ENCODE results near the gene SELENOI.

The SELENOI gene

GRCh38 chr2:26422947-26423629, 77.1 kb downstream of the SELENOI start:
- H3K4me1 ChIP-seq: peaks cover 7% of the 10 kb centered on the region
- peak overlapping the region; percentile 31; the same call in 1 of the 2 replicates for H3K4me2 ChIP-seq
- no peaks in the 10 kb centered on the region for H3K27me3 ChIP-seq
- H3K9ac ChIP-seq: no peak overlapping the region
- H4K20me1 ChIP-seq: no peaks in the 10 kb centered on the region
- no peak for TF ChIP-seq Cebpa-rat (IDR thresholded peaks at IDR 0.05)
- no peaks in the 10 kb centered on the region for H3K36me3 ChIP-seq
- H3K9me3 ChIP-seq: no peaks in the 10 kb centered on the region
- no peak overlapping the region for H3K27ac ChIP-seq
- H3K4me3 ChIP-seq: no peak overlapping the region

GRCh38 chr2:26423750-26424149, 77.8 kb downstream of the SELENOI start:
- peaks cover 7% of the 10 kb centered on the region for H3K4me1 ChIP-seq

GRCh38 chr2:26424221-26424620, 78.3 kb downstream of the SELENOI start:
- no peaks in the 10 kb centered on the region for H3K9me3 ChIP-seq
- H3K9ac ChIP-seq: no peak overlapping the region
- TF ChIP-seq Cebpa-rat (IDR thresholded peaks at IDR 0.05): no peak
- H3K27me3 ChIP-seq: no peaks in the 10 kb centered on the region
- H4K20me1 ChIP-seq: no peaks in the 10 kb centered on the region
- H3K4me3 ChIP-seq: no peak overlapping the region
- H3K4me2 ChIP-seq: no peak overlapping the region
- H3K36me3 ChIP-seq: no peaks in the 10 kb centered on the region
- peaks cover 7% of the 10 kb centered on the region for H3K4me1 ChIP-seq
- H3K27ac ChIP-seq: no peak overlapping the region

More at GRCh38 chr2:26423750-26424149, 77.8 kb downstream of the SELENOI start:
- H3K36me3 ChIP-seq: no peaks in the 10 kb centered on the region
- no peaks in the 10 kb centered on the region for H4K20me1 ChIP-seq
- no peaks in the 10 kb centered on the region for H3K27me3 ChIP-seq
- H3K9me3 ChIP-seq: no peaks in the 10 kb centered on the region
- no peak overlapping the region for H3K27ac ChIP-seq
- peak overlapping the region; percentile 31; the same call in 1 of the 2 replicates for H3K4me2 ChIP-seq
- no peak for TF ChIP-seq Cebpa-rat (IDR thresholded peaks at IDR 0.05)
- no peak overlapping the region for H3K9ac ChIP-seq
- H3K4me3 ChIP-seq: no peak overlapping the region

GRCh38 chr2:26428846-26429245, 82.9 kb downstream of the SELENOI start:
- H3K4me3 ChIP-seq: no peak overlapping the region
- no peaks in the 10 kb centered on the region for H3K4me1 ChIP-seq
- no peaks in the 10 kb centered on the region for H3K27me3 ChIP-seq
- no peak overlapping the region for H3K9ac ChIP-seq
- no peaks in the 10 kb centered on the region for H3K9me3 ChIP-seq
- no peak overlapping the region for H3K27ac ChIP-seq
- TF ChIP-seq Cebpa-rat (IDR thresholded peaks at IDR 0.05): no peak
- H3K36me3 ChIP-seq: no peaks in the 10 kb centered on the region
- no peaks in the 10 kb centered on the region for H4K20me1 ChIP-seq
- H3K4me2 ChIP-seq: no peak overlapping the region

GRCh38 chr2:26429779-26430578, 84.0 kb downstream of the SELENOI start:
- no peak for TF ChIP-seq Cebpa-rat (IDR thresholded peaks at IDR 0.05)
- no peaks in the 10 kb centered on the region for H3K27me3 ChIP-seq
- H3K36me3 ChIP-seq: no peaks in the 10 kb centered on the region
- H3K4me3 ChIP-seq: no peak overlapping the region
- no peak overlapping the region for H3K4me2 ChIP-seq
- no peak overlapping the region for H3K27ac ChIP-seq
- no peaks in the 10 kb centered on the region for H4K20me1 ChIP-seq
- H3K4me1 ChIP-seq: no peaks in the 10 kb centered on the region
- H3K9ac ChIP-seq: no peak overlapping the region
- H3K9me3 ChIP-seq: no peaks in the 10 kb centered on the region

DNA sequence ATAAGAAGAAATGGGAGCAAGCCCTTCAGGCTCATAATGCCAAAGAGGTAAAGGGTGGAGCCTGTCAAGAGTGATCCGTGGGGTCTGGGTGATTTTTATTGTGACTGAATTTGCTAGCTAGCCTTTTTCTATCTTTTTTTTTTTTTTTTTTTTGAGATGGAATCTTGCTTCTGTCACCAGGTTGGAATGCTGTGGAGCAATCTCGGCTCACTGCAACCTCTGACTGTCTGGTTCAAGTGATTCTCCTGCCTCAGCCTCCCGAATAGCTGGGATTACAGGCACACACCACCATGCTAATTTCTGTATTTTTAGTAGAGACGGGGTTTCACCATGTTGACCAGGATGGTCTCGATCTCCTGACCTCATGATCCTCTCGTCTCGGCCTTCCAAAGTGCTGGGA, 84.9 kb downstream of the SELENOI start:
- H3K27me3 ChIP-seq: no peaks in the 10 kb centered on the region
- H3K4me2 ChIP-seq: no peak overlapping the region

DNA sequence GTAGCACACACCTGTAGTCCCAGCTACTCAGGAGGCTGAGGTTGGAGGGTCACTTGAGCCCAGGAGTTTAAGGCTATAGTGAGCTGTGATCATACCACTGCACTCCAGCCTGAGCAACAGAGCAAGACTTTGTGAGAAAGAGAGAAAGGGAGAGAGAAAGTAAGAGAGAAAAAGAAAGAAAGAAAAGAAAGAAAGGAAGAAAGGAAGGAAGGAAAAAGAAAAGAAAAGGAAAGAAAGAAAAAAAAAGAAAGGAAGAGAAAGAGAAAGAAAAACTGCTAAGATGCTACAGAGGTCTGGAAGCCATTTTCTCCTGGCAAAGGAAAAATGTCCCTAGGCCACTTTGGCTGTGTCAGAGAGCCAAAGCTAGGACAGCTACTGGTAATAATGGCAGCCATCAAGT, 86.4 kb downstream of the SELENOI start:
- H3K4me2 ChIP-seq: no peak overlapping the region
- no peaks in the 10 kb centered on the region for H3K36me3 ChIP-seq
- H3K27me3 ChIP-seq: no peaks in the 10 kb centered on the region
- no peaks in the 10 kb centered on the region for H4K20me1 ChIP-seq
- no peak overlapping the region for H3K4me3 ChIP-seq
- no peaks in the 10 kb centered on the region for H3K9me3 ChIP-seq
- H3K9ac ChIP-seq: no peak overlapping the region
- no peak for TF ChIP-seq Cebpa-rat (IDR thresholded peaks at IDR 0.05)
- no peak overlapping the region for H3K27ac ChIP-seq
- H3K4me1 ChIP-seq: no peaks in the 10 kb centered on the region

More for the DNA sequence above, 84.9 kb downstream of the SELENOI start:
- Histone ChIP-seq H3K27ac (no peak overlapping the region), H4K20me1 (no peaks in the 10 kb centered on the region), H3K4me3 (no peak overlapping the region), H3K36me3 (no peaks in the 10 kb centered on the region), H3K9me3 (no peaks in the 10 kb centered on the region), H3K4me1 (no peaks in the 10 kb centered on the region), H3K9ac (no peak overlapping the region)
- TF ChIP-seq Cebpa-rat (IDR thresholded peaks at IDR 0.05): no peak

DNA sequence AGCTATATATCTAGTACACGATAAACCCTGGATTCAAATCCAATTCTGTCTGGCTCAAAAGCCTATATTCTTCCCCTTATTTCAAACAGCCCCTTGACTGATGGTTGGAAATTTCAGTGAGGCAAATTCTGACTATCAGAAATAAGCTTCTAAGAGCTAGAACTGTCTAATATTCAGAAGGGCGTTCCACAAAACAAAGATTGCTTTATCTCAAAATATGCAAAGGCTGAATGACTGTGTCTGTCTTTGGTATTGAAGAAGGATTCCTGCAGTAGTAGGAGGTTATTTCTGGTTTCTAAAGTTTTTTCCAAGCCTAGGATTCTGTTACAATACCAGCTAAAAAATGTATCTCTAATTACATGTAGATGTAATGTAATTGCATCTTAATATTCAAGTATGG, 86.9 kb downstream of the SELENOI start:
- H3K4me3 ChIP-seq: no peak overlapping the region
- H3K9me3 ChIP-seq: no peaks in the 10 kb centered on the region
- H3K27me3 ChIP-seq: no peaks in the 10 kb centered on the region
- no peak overlapping the region for H3K9ac ChIP-seq
- no peak for TF ChIP-seq Cebpa-rat (IDR thresholded peaks at IDR 0.05)
- H3K4me2 ChIP-seq: no peak overlapping the region
- H3K4me1 ChIP-seq: no peaks in the 10 kb centered on the region
- no peaks in the 10 kb centered on the region for H3K36me3 ChIP-seq
- H4K20me1 ChIP-seq: no peaks in the 10 kb centered on the region
- H3K27ac ChIP-seq: no peak overlapping the region

DNA sequence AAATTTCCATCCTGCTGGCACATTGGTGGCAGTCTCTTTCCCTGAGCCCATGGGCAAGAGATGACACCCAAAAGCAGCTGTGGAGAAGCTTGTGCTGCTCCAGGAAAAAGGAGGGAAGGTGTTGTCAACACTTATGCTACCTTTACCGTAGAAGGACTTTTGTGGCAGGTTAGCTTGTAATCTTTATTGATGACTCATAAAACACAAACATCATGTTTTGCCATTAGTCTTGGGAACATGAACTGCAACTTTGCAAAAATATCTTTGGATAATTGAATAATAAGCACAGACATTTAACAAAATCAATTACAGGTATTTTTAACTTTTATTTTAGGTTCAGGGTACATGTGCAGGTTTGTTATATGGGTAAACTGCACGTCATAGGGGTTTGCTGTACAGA, 89.2 kb downstream of the SELENOI start:
- no peaks in the 10 kb centered on the region for H3K27me3 ChIP-seq
- no peak for TF ChIP-seq Cebpa-rat (IDR thresholded peaks at IDR 0.05)
- no peaks in the 10 kb centered on the region for H4K20me1 ChIP-seq
- no peak overlapping the region for H3K9ac ChIP-seq
- H3K4me2 ChIP-seq: no peak overlapping the region
- no peaks in the 10 kb centered on the region for H3K4me1 ChIP-seq
- no peaks in the 10 kb centered on the region for H3K9me3 ChIP-seq
- H3K36me3 ChIP-seq: no peaks in the 10 kb centered on the region
- no peak overlapping the region for H3K27ac ChIP-seq
- H3K4me3 ChIP-seq: no peak overlapping the region

DNA sequence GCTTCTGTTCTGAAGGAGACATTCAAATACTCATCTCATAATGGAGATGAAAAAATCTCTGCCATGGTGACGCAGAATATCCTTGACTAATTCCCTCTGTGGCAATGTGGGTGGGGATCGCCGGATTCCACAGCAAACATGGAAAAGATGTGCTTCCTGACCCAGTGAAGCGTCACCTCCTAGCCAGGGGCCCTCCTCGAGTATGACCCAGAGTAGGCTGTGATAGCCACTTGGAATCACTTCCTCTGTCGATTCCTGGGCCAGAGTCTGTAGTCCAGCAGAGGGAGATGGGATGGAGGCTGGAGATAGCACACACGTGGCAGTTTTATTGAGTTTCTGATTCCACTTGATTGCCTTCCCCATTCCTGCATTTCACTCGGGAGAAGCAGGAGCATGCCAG, 92.6 kb downstream of the SELENOI start:
- H3K9ac ChIP-seq: no peak overlapping the region
- no peak overlapping the region for H3K27ac ChIP-seq
- H4K20me1 ChIP-seq: no peaks in the 10 kb centered on the region
- no peaks in the 10 kb centered on the region for H3K27me3 ChIP-seq
- no peak overlapping the region for H3K4me2 ChIP-seq
- H3K4me1 ChIP-seq: no peaks in the 10 kb centered on the region
- H3K36me3 ChIP-seq: no peaks in the 10 kb centered on the region
- no peaks in the 10 kb centered on the region for H3K9me3 ChIP-seq
- TF ChIP-seq Cebpa-rat (IDR thresholded peaks at IDR 0.05): no peak
- no peak overlapping the region for H3K4me3 ChIP-seq

Measured in BLaER1 (cell line).